Measurements from ENCODE around the gene CNOT3. TPM values are rescaled to one million over a fixed set of nuclear protein-coding genes. Genes with fewer than 3 reads are reported as not detected.

The CNOT3 gene
- total and polyA plus RNA-seq, 9 of the 15 experiments (the other 6 are each of a cell fraction or from before 2014, with no cell fraction given): 0.27 to 60.4 (median 9.9) TPM

GRCh38 chr19:54115109-54116063, 22.2 kb upstream of the CNOT3 start, which contains the start of the genes PRPF31 and TFPT (continued):
- TF ChIP-seq MGA (IDR thresholded peaks at IDR 0.05): no peak; the same call in 1 of the 2 replicates
- peak; percentile 95 for TF ChIP-seq POLR2A (conservative IDR thresholded peaks at IDR 0.05)
- no peak for TF ChIP-seq KAT2B (IDR thresholded peaks at IDR 0.05; ENCODE audit: low read depth, low read length)
- TF ChIP-seq E2F8 (IDR thresholded peaks at IDR 0.05; ENCODE audit: low read depth, partially characterized antibody): peak; percentile 85
- peak; percentile 86 for TF ChIP-seq ZNF175 (CRISPR knock-in tag; IDR thresholded peaks at IDR 0.05; ENCODE audit: low read depth)
- TF ChIP-seq MBD2 (IDR thresholded peaks at IDR 0.05; ENCODE audit: borderline replicate concordance, low read depth): peak; percentile 96
- no peak for TF ChIP-seq ZNF764 (CRISPR knock-in tag; IDR thresholded peaks at IDR 0.05; ENCODE audit: low read depth)
- TF ChIP-seq ZFP91 (CRISPR knock-in tag; IDR thresholded peaks at IDR 0.05): 0 out of 2 replicates have a peak, but pooled peaks have one; percentile 41
- peak; percentile 81 for TF ChIP-seq POLR2AphosphoS5 (IDR thresholded peaks at IDR 0.05; ENCODE audit: control insufficient read depth, insufficient read depth, low read depth, low read length)
- no peak for TF ChIP-seq TRIM24 (IDR thresholded peaks at IDR 0.05)

Measured in K562 (cell line).